Smooth muscle cell of the coronary artery (primary cell): ENCODE results near the gene ACTL9. TPM values are rescaled to one million over a fixed set of nuclear protein-coding genes. Genes with fewer than 3 reads are reported as not detected.

ENCODE experiments used
- total RNA-seq: library from RNA; depleted of rRNA; stranded (reverse); fragments of >200 nt; gene quantifications from 2 replicates; pipeline ENCODE4 v1.2.3, GENCODE V29; 2014; ENCODE audit warnings: low replicate concordance

Gene ACTL9
- not detected in 2 replicates for total RNA-seq

GRCh38 chr19:8698433-8699063, at the start of gene ACTL9:
Gene ACTL9, minus strand, starts transcription at chr19:8698795. Its CDS starts 94 bp downstream, at chr19:8698701.

GRCh38 chr19:8721334-8721733, 22.7 kb upstream of the ACTL9 start, which contains the start of gene OR2Z1:
Gene OR2Z1, plus strand, starts transcription at chr19:8721634. Its CDS starts 9,395 bp downstream, at chr19:8731029.

Other genes with a start within 250 kb of the ACTL9 start
- not detected in 2 replicates for gene PRAM1, start 196.2 kb downstream of the ACTL9 start, total RNA-seq
- gene ZNF414, start 184.6 kb downstream of the ACTL9 start, total RNA-seq, result 2.2 and 4.8 TPM in 2 replicates
- 0.12 and 0.23 TPM in 2 replicates for gene MYO1F, start 121.4 kb downstream of the ACTL9 start, total RNA-seq
- gene ADAMTS10, start 88.1 kb downstream of the ACTL9 start, total RNA-seq, result 13.3 and 20.1 TPM in 2 replicates
- gene NFILZ, start 68.2 kb downstream of the ACTL9 start, total RNA-seq, result not detected in 2 replicates
- not detected in 2 replicates for gene OR2Z1, start 22.8 kb upstream of the ACTL9 start, total RNA-seq
- gene ZNF558, start 133.5 kb upstream of the ACTL9 start, total RNA-seq, result 19.2 and 19.9 TPM in 2 replicates
- not detected in 2 replicates for gene MBD3L1, start 133.6 kb upstream of the ACTL9 start, total RNA-seq